SKM-1 (cell line): ENCODE data around the gene C16orf95.

Source experiments
- DNase-seq: peaks from one replicate; lab custom pipeline; 2025; ENCODE audit not compliant: unreplicated experiment; lab: John Stamatoyannopoulos, UW

Gene C16orf95

DNA sequence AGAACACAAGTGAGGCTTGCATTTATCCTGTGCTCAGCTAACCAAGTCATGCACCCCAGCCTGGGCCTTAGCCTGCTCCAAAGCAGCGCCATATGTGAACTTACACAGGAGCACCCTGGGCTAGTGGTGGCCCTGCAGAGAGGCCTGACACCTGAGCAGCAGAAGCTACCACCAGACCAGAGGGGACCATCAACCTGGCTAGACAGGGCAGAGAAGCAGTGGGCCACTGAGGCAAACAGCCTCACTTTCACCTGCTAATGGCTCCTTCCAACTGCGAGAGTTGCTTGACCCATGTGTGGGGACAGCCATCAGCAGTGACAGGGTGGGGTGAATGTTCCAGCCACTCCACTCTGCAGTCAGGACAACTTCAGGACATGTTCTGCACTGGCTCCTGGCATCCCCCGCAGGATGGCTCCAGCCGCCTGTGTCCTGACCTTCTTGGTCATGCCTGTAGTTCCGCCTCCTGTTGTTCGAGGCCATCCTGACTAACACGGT, 2.9 kb upstream of the C16orf95 start:
- DNase-seq: no peak

GRCh38 chr16:87319011-87319410, 1.8 kb upstream of the C16orf95 start:
- no peak for DNase-seq

DNA sequence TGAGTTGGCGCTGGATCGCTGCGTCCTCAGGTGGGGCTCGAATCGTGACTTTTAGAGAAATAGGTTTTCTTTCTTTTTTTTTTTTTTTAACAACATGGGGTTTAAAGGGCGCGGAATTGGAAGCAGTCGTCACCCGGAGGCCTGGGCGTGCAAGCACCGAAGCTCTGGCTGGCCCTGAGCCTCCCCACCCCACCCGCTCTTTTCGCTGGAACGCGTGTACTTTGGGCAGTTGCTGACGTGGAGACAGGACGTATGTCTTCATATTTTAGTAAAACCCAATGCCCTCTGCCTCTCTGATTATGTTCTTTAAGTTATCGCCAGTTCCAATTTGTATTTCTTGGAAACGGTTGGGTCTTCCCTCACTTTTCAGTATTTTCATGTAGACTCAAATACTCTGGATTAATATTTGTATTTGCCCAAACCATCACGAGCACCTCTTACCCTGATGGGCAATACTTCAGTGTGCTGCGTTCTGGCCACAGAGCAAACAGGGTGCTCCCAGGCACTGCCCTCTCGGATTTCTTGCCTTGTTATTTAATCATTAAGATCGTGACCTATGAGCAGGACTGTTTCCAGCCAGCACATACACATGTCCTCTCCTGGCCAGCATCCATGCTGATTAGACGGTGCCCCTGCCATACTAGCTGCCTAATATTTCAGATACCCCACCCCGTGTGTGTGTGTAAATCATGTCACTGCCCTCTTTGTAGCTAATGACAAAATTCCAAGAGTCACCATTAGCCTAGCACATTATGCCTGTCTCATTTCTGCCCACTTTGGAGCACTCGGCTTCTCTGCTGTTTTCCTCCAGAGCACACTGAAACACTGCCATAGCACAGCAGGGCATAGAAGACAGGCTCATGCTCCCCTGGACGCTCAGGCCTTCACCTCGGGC, 805 bp upstream of the C16orf95 start:
- DNase-seq: no peak

DNA sequence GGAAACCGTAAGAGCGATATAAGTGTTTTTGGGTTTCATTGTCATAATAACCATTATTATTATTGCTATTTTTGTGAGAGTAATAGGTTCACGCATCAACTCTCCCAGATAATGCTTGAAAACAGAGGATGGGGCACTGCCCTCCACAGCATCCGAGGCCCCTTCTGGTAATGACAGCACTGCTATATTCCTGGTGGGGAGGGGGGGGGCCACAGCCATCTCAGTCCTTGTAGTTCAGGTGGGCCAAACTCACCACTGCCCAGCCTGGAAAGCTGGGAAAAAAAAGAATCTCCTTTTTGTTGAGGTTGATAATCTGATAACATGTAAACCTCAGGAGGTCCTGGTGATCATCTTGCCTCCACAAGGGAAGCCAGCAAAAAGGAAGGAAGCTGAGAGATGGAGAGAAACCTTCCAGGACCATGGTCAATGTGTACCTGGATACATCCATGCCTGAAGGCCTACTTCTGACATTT, 706 bp downstream of the C16orf95 start:
- no peak for DNase-seq

DNA sequence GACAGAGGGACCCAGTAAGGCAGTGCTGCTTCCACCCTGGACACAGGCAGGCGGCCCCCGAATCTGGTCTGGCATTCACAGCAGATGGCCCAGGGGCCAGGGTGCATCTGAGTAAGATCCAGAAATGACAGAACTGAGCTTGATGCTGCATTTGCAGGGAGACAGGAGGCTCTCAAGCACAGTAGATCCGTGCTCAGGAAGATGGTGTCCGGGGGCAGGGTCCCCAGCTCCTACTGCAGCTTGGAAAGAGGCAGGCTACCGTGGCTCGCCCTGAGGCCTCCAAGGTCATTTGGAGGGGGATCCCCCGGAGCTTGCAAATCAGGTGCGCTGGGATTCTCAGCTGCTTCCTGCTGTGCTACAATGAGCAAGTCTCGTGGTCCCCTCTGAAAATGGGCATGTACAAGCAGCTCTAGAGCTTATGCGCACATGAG, 2.2 kb downstream of the C16orf95 start:
- DNase-seq: no peak

DNA sequence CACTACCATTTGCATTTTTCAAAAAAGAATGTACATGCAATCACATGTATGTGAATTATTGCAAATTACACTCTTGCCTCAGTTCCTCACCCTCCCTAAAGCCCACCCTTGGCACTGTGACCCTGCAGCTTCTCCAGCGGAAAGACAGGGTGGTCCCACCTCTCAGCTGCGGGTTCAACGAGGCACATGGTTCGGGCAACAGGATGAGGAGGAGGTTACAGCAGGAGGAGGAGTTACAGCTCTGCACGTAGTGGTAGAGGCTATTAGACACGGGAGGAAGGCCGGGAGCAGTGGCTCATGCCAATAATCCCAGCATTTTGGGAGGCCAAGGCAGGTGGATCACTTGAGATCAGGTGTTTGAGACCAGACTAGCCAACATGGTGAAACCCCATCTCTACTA, 5.2 kb downstream of the C16orf95 start:
- DNase-seq: no peak

- DNase-seq: no peak
Measured at GRCh38 chr16:87311387-87311786, 5.8 kb downstream of the C16orf95 start.

GRCh38 chr16:87310610-87311009, 6.6 kb downstream of the C16orf95 start:
- no peak for DNase-seq

GRCh38 chr16:87309620-87310525, 7.3 kb downstream of the C16orf95 start:
- no peak for DNase-seq

DNA sequence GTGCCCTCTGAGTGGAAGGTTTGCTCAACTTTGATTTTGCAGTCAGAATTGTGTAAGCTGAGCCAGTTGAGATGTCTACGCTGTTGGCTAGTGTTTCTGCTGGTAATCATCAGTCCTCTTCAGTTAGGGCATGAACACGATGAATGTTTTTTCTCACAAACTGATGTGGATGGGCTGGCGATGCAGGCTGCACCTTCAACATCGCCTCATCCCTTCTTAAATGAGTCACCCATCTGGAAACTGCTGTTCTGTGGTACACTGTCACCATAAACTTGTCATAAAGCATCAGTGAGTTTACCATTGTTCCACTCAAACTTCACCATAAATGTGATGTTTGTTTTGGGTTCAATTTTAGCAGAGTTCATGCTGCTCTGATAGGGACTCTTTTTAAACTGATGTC, 8.4 kb downstream of the C16orf95 start:
- DNase-seq: no peak

DNA sequence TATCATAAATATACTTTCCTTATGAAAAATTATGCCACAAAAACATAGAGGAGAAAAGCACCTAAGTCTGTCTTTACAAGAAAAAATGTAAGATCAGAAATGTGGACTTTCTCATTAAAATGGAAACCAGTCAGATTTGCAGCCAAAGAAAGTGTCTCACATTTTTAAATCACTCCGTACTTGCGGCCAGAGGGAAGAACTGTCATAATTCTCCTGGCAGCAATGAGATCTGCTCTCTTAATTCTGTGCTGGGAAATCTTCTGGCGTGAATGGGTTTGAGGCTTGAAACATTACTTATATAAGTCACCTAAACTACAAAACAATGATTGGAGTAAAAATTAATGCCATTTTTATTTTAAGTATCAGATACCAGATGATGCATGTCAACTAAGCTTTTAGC, 10.7 kb downstream of the C16orf95 start:
- DNase-seq: no peak

- no peak for DNase-seq
Measured at GRCh38 chr16:87305505-87306391, 11.4 kb downstream of the C16orf95 start.

- DNase-seq: peak; percentile 35
Measured at GRCh38 chr16:87304951-87305350, 12.2 kb downstream of the C16orf95 start.

DNA sequence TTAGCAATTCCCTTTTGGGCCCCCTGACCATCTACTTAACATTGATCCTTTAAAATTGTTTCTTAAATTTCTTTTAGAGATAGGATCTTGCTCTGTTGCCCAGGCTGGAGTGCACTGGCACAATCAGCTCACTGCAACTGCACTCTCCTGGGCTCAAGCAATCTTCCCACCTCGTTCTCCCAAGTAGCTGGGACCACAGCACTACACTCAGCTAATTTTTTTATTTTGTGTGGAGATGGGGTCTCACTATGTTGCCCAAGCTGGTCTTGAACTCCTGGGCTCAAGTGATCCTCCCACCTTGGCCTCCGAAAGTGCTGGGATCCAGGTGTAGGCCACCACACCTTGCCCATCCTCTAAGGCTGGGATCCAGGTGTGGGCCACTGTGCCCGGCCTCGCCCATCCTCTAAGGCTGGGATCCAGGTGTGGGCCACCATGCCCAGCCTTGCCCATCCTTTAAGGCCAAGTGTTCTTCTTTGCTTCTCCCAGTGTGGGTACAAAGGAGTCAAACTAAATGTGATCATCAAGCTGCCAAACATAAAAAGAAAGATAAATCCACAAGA, 13.2 kb downstream of the C16orf95 start:
- no peak for DNase-seq

DNA sequence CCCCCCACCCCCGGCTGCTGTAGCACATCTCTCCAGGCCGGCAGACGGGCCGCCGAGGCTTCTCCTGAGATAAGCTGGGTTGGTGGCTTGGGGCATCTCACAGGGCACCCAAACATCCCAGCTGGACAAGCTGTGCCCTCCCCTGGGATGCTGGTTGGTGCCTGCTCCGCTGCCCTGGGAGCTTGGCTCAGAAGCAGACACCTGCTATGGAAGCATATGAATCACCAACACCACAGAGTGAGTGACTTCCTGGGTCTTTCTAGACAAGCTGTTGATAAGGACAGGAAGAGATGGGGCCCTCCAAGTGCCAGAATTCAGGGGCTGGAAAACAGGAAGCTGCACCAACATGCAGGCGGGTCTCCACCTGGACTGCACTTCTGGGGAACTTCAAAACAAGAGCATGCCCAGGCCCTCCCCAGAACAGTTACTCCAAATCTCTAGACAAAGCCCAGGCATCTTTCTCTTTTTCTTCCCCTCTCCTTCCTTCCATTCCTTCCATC, 13.7 kb downstream of the C16orf95 start:
- DNase-seq: no peak

DNA sequence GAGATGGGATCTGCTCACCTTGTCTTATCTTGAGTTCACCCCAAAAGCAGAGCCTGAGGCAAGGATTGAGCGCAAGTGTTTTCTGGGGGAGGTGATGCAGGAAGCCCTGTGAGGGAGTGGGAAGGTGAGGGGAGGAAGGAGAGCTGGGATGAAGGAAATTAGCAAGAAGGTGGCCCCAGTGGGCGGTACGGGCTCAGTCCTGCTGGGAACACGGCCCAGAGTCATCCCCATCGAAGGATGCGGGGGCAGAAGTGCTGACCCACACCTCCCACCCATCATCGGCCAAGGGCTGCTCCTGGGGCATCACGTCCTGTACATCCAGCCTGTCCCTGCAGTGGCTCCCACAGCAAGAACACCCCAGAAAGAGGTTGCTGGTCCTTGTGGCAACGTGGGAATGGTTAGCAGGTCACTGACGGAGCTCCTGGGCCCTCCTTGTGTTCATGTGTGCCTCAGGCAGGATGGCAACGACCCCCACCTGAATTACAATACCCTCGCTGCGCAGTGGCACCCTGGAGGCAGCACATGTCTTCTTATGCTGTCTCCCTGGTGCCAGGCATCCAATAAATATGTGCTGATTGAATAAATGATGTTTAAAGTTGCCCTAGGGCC, 18.2 kb downstream of the C16orf95 start:
- DNase-seq: no peak

DNA sequence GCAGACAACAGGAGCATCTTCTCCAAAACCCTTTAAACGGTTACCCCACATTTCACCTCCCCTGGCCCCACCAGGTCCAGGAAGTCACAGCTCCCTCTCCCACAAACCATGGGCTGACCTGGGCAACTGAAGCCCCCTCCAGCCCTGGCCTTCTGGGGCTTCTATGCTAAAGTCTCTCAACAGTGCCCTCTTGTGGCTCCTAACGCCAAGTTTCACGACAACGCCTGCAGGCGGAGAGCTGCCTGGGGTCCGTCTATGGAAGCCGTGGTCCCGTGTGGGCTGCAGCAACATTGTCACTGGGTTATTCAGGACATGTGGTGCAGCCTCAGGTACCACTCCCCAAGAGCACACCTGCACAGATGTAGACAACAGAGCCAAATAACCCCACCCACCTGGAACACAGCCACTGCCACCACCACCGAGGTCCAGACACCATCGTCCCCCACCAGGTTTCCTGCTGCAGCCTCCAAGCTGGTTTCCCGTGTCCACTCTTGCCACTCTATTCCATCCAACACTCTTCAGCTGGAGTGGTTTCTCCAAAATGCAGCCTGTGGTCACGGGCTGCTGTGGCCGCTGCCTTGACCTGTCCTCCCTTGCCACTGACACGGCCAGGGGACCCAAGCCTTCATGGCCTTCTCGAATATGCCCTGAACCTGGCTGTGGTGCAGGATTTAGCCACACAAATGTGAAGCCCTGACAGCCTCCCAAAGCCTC, 19.1 kb downstream of the C16orf95 start:
- no peak for DNase-seq

DNA sequence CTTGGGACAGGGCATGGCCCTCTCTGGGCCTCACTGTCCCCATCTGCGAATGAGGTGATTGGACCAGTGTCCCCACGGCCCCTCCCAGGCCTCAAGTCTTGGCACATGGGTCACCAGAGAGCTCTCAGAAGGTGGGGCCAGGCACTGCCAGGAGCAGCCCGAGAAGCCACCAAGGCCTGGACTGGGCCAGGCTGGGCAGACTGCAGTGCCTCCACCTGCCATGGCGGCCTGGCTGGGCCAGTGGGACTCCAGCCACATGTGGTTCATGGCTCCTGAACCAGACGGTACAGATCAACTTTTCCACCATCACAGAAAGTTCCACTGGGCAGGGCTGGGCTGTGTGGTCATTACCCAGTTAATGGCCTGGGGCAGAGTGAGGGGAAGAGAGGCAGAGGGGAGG, 19.8 kb downstream of the C16orf95 start:
- no peak for DNase-seq
